HG03558 (cell line): ENCODE results near the gene GPATCH1.
A peak's percentile ranks its signal among the peaks of the same experiment; 100 is the strongest.
"Not testable (repeated sequence)": the region's sequence is repeated elsewhere in the genome, so short reads cannot be mapped to it uniquely, and the experiment has no call there.

Source experiments
- ATAC-seq: cut with Tn5 transposase; IDR thresholded peaks from one replicate; pipeline ENCODE4 v1.9.1; 2021; ENCODE audit warnings: moderate number of reproducible peaks; ENCODE audit not compliant: unreplicated experiment; ENCODE audit errors: extremely low read depth

Gene GPATCH1

DNA sequence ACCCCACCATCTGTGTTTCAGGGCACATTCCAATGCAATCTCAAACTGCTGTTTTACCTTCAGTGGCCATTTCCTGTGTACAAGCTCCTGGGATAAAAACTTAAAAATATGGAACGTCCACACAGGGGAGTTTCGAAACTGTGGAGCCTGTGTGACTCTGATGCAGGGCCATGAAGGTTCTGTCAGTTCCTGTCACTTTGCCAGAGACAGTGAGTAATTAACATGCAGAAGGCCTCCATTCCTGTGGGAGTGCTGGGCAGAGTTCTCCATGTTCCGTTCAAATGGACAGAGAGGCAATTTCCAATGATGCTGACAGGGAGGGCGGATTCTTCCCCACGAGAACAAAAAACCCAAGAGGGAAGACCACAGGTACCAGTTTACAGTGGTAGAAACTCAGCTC lies 75.4 kb downstream of the GPATCH1 start:
- no peak for ATAC-seq

DNA sequence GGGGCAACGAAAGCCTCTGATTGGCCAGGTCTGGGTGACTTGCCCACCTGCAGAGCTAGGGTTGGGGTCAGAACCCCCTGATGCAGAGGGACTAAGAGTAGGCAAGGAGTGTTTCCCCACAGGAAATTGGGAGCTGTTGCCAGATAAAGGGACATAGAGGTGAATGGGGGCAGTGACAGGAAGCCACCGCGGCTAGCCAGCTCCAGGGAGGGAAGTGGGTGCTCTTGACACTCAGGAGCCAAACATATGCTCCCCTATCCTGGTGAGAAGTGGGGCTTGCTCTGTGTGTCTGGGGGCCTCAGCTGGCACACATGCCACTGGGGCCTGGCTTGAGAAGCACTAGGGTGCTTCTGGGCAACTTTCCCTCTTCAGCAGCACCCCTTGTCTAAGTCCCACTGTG lies 76.9 kb downstream of the GPATCH1 start:
- no peak for ATAC-seq

- ATAC-seq: no peak
Observed at GRCh38 chr19:33158365-33158764, 77.4 kb downstream of the GPATCH1 start.

GRCh38 chr19:33159149-33159548 lies 78.2 kb downstream of the GPATCH1 start:
- no peak for ATAC-seq

GRCh38 chr19:33159893-33160292 lies 78.9 kb downstream of the GPATCH1 start:
- ATAC-seq: no peak

DNA sequence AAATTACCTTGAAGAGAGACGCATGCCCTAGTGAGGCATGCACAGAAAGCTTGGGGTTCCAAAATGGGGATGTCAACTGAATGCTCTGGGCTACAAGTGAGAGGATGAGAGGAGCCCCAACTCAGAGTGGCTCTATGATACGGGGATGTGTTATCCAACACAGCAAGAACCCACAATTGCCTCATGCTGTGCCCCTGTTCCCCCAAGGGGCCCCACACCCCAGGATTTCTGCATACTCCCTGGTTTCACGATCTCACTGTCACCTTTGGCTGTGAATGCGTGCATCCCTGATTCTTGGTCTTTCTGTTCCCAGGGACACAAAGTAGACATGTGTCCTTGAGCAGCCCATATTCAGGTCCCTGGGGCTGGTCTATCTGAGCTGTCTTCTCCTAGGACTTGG lies 80.2 kb downstream of the GPATCH1 start:
- ATAC-seq: no peak

GRCh38 chr19:33163481-33163880 lies 82.5 kb downstream of the GPATCH1 start:
- no peak for ATAC-seq

DNA sequence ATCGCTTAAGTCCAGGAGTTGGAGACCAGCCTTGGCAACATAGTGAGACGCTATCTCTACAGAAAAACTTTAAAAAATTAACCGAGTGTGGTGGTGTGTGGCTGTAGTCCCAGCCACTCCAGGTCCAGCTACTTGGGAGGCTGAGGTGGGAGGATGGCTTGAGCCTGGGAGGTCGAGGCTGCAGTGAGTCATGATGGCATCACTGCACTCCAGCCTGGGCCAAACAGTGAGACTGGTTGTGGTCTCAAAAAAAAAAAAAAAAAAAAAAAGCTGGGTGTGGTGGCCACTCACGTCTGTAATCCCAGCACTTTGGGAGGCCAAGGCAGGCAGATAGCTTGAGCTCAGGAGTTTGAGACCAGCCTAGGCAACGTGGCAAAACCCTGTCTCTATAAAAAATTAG lies 85.1 kb downstream of the GPATCH1 start:
- ATAC-seq: not testable (repeated sequence)

DNA sequence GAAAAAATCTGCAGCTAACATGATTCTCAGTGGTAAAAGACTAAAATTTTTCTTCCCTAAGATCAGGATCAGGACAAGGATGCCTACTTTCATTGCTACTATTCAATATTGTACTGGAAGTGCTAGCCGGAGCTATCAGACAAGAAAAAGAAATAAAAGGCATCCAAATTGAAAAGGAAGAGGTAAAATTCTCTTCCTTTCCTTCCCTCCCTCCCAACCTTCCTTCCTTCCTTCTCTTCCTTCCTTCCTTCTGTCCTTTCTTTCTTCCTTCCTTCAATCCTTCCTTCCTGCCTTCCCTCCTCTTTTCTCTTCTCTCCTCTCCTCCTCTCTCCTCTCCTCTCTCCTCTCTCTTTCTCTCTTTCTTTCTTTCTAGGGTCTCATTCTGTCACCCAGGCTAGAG lies 86.5 kb downstream of the GPATCH1 start:
- ATAC-seq: no peak

DNA sequence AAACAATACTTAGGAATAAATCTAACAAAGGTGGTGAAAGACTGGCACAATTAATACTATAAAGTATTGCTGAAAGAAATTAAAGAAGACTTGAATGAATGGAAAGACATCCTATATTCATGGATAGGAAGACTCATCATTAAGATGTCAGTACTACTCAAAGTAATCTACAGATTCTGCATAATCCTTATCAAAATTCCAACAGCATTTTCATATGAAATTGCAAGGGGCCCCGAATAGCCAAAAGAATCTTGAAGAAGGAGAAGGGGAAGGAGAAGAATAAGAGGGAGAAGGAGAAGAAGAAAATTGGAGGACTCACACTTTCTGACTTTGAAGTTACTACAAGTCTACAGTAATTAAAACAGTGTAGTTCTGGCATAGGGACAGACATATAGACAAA lies 87.5 kb downstream of the GPATCH1 start:
- ATAC-seq: no peak

DNA sequence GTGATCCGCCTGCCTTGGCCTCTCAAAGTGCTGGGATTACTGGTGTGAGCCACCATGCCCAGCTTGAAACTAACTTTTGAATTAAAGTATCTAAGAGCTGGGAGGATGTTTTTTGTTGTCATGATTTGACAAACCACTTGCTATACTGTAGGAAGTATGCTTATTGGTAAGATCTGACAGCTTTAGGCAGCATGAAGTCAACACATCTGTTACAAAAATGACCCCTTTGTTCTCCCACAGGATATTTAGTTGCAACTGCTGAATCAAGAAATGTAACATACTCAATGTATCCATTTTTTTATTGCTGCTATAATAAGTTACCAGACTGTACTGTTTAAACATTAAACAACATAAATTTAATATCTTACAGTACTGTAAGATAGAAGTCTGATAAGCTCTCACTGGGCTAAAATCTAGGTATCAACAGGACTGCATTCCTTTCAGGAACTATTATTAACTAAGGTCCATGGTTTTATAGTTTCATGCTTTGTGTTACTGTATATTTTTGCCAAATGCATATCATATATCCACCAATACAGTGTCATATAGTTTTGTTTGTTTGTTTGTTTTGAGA lies 90.3 kb downstream of the GPATCH1 start:
- no peak for ATAC-seq

DNA sequence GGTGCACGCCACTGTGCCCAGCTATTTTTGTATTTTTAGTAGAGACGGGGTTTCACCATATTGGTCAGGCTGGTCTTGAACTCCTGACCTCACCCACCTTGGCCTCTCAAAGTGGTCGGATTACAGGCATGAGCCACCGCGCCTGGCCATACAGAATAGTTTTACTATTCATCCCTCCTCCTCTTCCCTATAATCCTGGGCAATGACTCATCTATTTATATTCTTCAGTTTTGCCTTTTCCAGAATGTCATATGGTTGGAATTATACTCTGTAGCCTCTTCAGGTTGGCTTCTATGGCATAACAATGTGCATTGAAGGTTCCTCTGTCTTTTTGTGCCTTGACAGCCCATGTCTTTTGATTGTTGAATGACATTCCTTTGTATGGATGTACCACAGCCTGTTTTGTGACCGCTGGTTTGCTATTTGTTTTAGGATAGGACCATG lies 91.0 kb downstream of the GPATCH1 start:
- ATAC-seq: no peak

DNA sequence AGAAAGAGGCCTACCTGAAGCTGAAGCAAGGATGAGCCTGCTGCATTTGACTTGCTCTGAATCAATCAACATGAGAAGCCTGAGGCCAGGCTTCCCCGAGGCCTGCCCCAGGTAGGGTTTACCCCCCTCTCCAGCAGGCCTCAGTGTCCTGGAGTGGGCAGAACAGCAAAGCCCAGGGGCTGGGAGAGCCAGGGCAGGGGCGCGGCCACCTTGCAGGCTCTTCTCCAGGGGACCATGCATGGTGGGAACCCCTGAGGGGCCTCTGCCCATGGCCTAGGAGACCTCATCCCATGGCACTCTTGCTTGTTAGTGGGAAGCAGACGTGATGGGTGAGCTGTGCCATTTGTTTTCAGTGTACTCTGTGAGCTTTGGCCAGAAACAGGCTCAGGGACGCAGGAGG lies 93.2 kb downstream of the GPATCH1 start:
- no peak for ATAC-seq

DNA sequence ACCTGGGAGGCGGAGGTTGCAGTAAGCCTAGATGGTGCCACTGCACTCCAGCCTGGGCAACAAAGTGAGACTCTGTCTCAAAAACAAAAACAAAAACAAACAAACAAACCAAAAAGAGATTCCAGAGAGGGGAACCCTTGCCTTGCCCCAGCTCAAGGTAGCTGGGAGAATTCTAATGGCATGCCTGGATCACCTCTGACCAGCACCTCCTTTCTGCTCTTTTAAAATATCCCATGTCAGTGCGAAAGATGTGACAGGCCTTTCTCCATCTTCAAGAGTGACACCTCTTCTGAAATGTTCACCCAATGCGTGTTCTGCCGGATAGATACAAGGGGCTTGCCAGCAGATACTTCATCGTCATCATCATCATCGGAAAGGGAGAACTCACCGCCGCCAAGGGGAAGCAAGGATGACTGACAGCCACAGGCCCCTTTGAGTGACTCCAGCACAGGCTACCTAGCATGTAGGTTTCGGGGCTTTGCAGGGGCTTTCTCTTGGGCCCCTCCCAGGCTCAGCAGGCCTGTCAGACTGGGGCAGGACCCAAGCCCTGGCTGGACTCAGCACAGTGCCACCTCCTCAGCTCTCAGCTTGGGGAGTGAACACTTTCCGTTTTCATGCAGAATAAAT lies 94.3 kb downstream of the GPATCH1 start:
- ATAC-seq: no peak

GRCh38 chr19:33175886-33176669 lies 95.1 kb downstream of the GPATCH1 start:
- ATAC-seq: no peak

DNA sequence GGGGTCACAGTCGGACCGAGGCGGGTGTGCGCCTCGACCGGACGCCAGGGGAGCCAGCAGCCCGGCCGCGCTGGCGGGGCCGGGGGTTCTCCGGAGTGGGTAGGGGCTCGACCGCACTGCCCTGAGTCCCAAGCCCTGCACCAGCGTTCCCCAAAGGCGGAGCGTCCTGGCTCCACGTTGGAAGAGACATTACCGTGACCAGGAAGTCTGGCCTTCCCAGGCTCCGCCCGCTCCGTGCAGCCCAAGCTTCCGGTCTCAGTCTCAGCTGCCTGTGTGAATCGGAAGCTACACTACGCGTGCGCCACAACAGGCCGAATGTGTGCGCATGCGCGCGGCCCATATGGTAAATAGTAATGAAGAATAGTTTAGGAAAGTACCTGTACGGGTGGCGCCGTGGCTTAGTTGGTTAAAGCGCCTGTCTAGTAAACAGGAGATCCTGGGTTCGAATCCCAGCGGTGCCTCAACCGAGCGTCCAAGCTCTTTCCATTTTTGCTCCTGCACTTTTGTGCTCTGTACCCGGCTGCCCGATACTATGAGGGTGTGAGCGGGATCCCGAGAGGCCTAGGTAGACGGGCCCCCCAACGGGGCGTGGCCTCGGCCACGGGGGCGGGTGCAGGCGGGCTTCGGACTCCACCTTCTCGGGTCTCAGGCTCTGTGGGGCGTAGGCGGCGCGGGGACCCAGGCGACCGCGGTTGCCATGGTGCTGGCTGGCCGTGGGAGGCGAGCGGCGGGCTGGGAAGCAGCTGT lies 95.9 kb downstream of the GPATCH1 start:
- ATAC-seq: peak; percentile 53

GRCh38 chr19:33177417-33177979 lies 96.5 kb downstream of the GPATCH1 start:
- ATAC-seq: no peak
